Measurements from ENCODE around the gene SPAG17.

SPAG17 gene

GRCh38 chr1:118184739-118185083 is 317 bp downstream of the SPAG17 start:
- Histone ChIP-seq H3K4me3 (ENCODE audit: severe bottlenecking) (peak overlapping the region; percentile 21), H3K27me3 (ENCODE audit: insufficient read depth, poor library complexity, severe bottlenecking) (no peaks in the 10 kb centered on the region), H3K27ac (ENCODE audit: poor library complexity, severe bottlenecking) (no peak overlapping the region), H3K4me1 (ENCODE audit: insufficient read depth, poor library complexity, severe bottlenecking) (no peaks in the 10 kb centered on the region), H3K9me3 (ENCODE audit: severe bottlenecking) (peaks cover 2% of the 10 kb centered on the region), H3K36me3 (ENCODE audit: low read depth) (no peaks in the 10 kb centered on the region)
- no peak for DNase-seq (ENCODE audit: low spot score)
- TF ChIP-seq CTCF (IDR thresholded peaks at IDR 0.05; ENCODE audit: poor library complexity, severe bottlenecking), result no peak
- ATAC-seq (ENCODE audit: low read depth), result peak; percentile 59

- Histone ChIP-seq H3K27ac (ENCODE audit: poor library complexity, severe bottlenecking) (no peak overlapping the region), H3K4me1 (ENCODE audit: insufficient read depth, poor library complexity, severe bottlenecking) (no peaks in the 10 kb centered on the region), H3K4me3 (ENCODE audit: severe bottlenecking) (no peak overlapping the region), H3K9me3 (ENCODE audit: severe bottlenecking) (peaks cover 2% of the 10 kb centered on the region), H3K27me3 (ENCODE audit: insufficient read depth, poor library complexity, severe bottlenecking) (no peaks in the 10 kb centered on the region), H3K36me3 (ENCODE audit: low read depth) (no peaks in the 10 kb centered on the region)
- DNase-seq (ENCODE audit: low spot score) (no peak), ATAC-seq (ENCODE audit: low read depth) (no peak)
- TF ChIP-seq CTCF (IDR thresholded peaks at IDR 0.05; ENCODE audit: poor library complexity, severe bottlenecking), result no peak
Observed at GRCh38 chr1:118183586-118183985, 1.4 kb downstream of the SPAG17 start.

GRCh38 chr1:118177998-118178397 is 7.0 kb downstream of the SPAG17 start:
- ATAC-seq (ENCODE audit: low read depth), result no peak
- peaks cover 3% of the 10 kb centered on the region for H3K9me3 ChIP-seq (ENCODE audit: severe bottlenecking)
- no peaks in the 10 kb centered on the region for H3K27me3 ChIP-seq (ENCODE audit: insufficient read depth, poor library complexity, severe bottlenecking)
- no peak overlapping the region for H3K4me3 ChIP-seq (ENCODE audit: severe bottlenecking)
- no peak for DNase-seq (ENCODE audit: low spot score)
- no peak for TF ChIP-seq CTCF (IDR thresholded peaks at IDR 0.05; ENCODE audit: poor library complexity, severe bottlenecking)
- H3K27ac ChIP-seq (ENCODE audit: poor library complexity, severe bottlenecking), result no peak overlapping the region
- H3K4me1 ChIP-seq (ENCODE audit: insufficient read depth, poor library complexity, severe bottlenecking), result no peaks in the 10 kb centered on the region
- H3K36me3 ChIP-seq (ENCODE audit: low read depth), result no peaks in the 10 kb centered on the region

- no peak overlapping the region for H3K4me3 ChIP-seq (ENCODE audit: severe bottlenecking)
- H3K27ac ChIP-seq (ENCODE audit: poor library complexity, severe bottlenecking), result no peak overlapping the region
- no peaks in the 10 kb centered on the region for H3K9me3 ChIP-seq (ENCODE audit: severe bottlenecking)
- TF ChIP-seq CTCF (IDR thresholded peaks at IDR 0.05; ENCODE audit: poor library complexity, severe bottlenecking), result no peak
- no peaks in the 10 kb centered on the region for H3K4me1 ChIP-seq (ENCODE audit: insufficient read depth, poor library complexity, severe bottlenecking)
- H3K36me3 ChIP-seq (ENCODE audit: low read depth), result no peaks in the 10 kb centered on the region
- peaks cover 7% of the 10 kb centered on the region for H3K27me3 ChIP-seq (ENCODE audit: insufficient read depth, poor library complexity, severe bottlenecking)
- ATAC-seq (ENCODE audit: low read depth) (no peak), DNase-seq (ENCODE audit: low spot score) (no peak)
Observed at GRCh38 chr1:118169016-118169415, 16.0 kb downstream of the SPAG17 start.

- Histone ChIP-seq H3K36me3 (ENCODE audit: low read depth) (no peaks in the 10 kb centered on the region), H3K27me3 (ENCODE audit: insufficient read depth, poor library complexity, severe bottlenecking) (no peaks in the 10 kb centered on the region), H3K27ac (ENCODE audit: poor library complexity, severe bottlenecking) (no peak overlapping the region), H3K4me1 (ENCODE audit: insufficient read depth, poor library complexity, severe bottlenecking) (no peaks in the 10 kb centered on the region), H3K4me3 (ENCODE audit: severe bottlenecking) (no peak overlapping the region), H3K9me3 (ENCODE audit: severe bottlenecking) (no peaks in the 10 kb centered on the region)
- DNase-seq (ENCODE audit: low spot score), result no peak
- TF ChIP-seq CTCF (IDR thresholded peaks at IDR 0.05; ENCODE audit: poor library complexity, severe bottlenecking), result no peak
- ATAC-seq (ENCODE audit: low read depth), result peak; percentile 66
Observed at GRCh38 chr1:118160806-118161205, 24.2 kb downstream of the SPAG17 start.
